ENCODE measurements around the gene SSBP2.

DNA sequence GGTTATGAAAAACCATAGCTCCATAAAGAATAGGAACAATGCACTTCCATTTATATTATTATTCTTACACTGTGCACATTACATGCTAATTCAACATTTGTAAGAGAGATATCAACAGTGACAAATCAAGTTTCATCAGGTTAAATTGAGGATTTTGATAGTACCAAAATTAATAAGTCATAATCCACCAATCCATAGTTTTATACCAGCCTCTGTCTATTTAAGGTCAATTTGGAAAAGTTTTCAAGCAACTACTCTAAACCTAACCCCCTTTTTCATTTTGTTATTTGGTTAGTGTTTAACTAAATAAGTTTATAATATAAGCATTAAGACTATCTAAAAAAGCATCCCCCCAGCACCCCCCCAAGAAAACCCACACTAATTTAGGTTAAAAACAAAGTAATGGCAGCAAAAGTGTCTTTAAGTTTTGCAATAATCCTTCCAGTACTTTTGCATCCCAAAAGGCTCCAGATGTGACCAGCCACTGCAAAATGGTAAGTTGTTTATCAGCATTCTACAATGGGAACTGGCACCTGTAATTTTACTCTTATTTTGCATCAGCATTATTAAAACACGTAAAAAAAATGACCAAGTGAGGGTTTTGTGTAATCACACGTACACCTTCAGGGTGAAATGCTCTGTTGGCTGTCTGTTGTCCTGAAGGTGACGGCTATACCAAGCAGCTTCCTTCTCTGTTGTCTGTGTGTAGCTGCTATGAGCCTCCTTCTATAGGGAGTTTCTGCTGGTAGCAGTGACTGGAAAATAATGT, 36.8 kb upstream of the SSBP2 start:
- TF ChIP-seq, protein P1, sequence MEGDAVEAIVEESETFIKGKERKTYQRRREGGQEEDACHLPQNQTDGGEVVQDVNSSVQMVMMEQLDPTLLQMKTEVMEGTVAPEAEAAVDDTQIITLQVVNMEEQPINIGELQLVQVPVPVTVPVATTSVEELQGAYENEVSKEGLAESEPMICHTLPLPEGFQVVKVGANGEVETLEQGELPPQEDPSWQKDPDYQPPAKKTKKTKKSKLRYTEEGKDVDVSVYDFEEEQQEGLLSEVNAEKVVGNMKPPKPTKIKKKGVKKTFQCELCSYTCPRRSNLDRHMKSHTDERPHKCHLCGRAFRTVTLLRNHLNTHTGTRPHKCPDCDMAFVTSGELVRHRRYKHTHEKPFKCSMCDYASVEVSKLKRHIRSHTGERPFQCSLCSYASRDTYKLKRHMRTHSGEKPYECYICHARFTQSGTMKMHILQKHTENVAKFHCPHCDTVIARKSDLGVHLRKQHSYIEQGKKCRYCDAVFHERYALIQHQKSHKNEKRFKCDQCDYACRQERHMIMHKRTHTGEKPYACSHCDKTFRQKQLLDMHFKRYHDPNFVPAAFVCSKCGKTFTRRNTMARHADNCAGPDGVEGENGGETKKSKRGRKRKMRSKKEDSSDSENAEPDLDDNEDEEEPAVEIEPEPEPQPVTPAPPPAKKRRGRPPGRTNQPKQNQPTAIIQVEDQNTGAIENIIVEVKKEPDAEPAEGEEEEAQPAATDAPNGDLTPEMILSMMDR (IDR thresholded peaks at IDR 0.05; ENCODE audit: insufficient read depth, low read length), result no peak
- TF ChIP-seq, protein P2, sequence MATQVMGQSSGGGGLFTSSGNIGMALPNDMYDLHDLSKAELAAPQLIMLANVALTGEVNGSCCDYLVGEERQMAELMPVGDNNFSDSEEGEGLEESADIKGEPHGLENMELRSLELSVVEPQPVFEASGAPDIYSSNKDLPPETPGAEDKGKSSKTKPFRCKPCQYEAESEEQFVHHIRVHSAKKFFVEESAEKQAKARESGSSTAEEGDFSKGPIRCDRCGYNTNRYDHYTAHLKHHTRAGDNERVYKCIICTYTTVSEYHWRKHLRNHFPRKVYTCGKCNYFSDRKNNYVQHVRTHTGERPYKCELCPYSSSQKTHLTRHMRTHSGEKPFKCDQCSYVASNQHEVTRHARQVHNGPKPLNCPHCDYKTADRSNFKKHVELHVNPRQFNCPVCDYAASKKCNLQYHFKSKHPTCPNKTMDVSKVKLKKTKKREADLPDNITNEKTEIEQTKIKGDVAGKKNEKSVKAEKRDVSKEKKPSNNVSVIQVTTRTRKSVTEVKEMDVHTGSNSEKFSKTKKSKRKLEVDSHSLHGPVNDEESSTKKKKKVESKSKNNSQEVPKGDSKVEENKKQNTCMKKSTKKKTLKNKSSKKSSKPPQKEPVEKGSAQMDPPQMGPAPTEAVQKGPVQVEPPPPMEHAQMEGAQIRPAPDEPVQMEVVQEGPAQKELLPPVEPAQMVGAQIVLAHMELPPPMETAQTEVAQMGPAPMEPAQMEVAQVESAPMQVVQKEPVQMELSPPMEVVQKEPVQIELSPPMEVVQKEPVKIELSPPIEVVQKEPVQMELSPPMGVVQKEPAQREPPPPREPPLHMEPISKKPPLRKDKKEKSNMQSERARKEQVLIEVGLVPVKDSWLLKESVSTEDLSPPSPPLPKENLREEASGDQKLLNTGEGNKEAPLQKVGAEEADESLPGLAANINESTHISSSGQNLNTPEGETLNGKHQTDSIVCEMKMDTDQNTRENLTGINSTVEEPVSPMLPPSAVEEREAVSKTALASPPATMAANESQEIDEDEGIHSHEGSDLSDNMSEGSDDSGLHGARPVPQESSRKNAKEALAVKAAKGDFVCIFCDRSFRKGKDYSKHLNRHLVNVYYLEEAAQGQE (IDR thresholded peaks at IDR 0.05; ENCODE audit: insufficient replicate concordance, low read depth), result no peak
- TF ChIP-seq POLR2AphosphoS5 (IDR thresholded peaks at IDR 0.05; ENCODE audit: low read depth), result no peak
- no peak for TF ChIP-seq GABPA (IDR thresholded peaks at IDR 0.05; ENCODE audit: low read depth)
- TF ChIP-seq SPI1 (IDR thresholded peaks at IDR 0.05; ENCODE audit: borderline replicate concordance, low read depth), result no peak

All from HL-60 (cell line).